Endothelial cell of umbilical vein (primary cell): ENCODE data around the gene PTPRD. TPM values are rescaled to one million over a fixed set of nuclear protein-coding genes. Genes with fewer than 3 reads are reported as not detected.

ENCODE experiments used
- BruUV-seq: library from RNA; stranded (reverse); fragments of 400-500 nt; replicated peaks from 2 replicates; lab custom pipeline; 2021; lab: Mats Ljungman, UMichigan
- CTCF ChIA-PET: fragments of 300-600, 350-600 bp; sonication (Branson Sonifier 250); formaldehyde crosslinking; loops from one replicate; lab custom pipeline; 2021; ENCODE audit warnings: antibody characterized with exemption, inconsistent platforms; lab: Charles Lee
- POLR2A ChIA-PET: fragments of 300-600, 350-600 bp; sonication (Branson Sonifier 250); formaldehyde crosslinking; loops from one replicate; lab custom pipeline; 2021; ENCODE audit warnings: antibody characterized with exemption, inconsistent platforms; lab: Charles Lee
- DNase-seq: peaks from one replicate; pipeline ENCODE4 v3.0.0-alpha.2; 2011; ENCODE audit warnings: low read depth, low spot score
- FAIRE-seq: peaks from 2 replicates; lab custom pipeline; 2011; peaks lifted over from hg19 to GRCh38; lab: Jason Lieb, UNC
- H2AFZ ChIP-seq: 2 replicates; pipeline ENCODE4 v1.6.0; 2012; ENCODE audit warnings: low read depth, low read length, control low read depth, inconsistent platforms
- H3K27ac ChIP-seq: 2 replicates; pipeline ENCODE4 v1.5.1; 2011; ENCODE audit warnings: low read depth, mild to moderate bottlenecking, control low read depth, low read length, moderate library complexity; ENCODE audit not compliant: insufficient read depth
- H3K27me3 ChIP-seq, 2 experiments: 2 replicates each; pipeline versions ENCODE4 v1.6.0 to v1.6.1; 2011; ENCODE audit warnings: low read length in 2 of 2, mixed read lengths in 1 of 2; ENCODE audit not compliant: control insufficient read depth in 2 of 2, insufficient read depth in 2 of 2
- H3K36me3 ChIP-seq, 2 experiments: 2 replicates in 1 of 2; 3 replicates in 1 of 2; pipeline ENCODE4 v1.5.1; 2011; ENCODE audit warnings: low read length in 2 of 2, mild to moderate bottlenecking in 1 of 2, moderate library complexity in 1 of 2; ENCODE audit not compliant: control insufficient read depth in 2 of 2, insufficient read depth in 2 of 2; ENCODE audit errors: extremely low read depth in 1 of 2
- H3K4me1 ChIP-seq: 3 replicates; pipeline ENCODE4 v1.5.1; 2011; ENCODE audit warnings: mild to moderate bottlenecking, low read length; ENCODE audit not compliant: control insufficient read depth, insufficient read depth; ENCODE audit errors: extremely low read depth
- H3K4me2 ChIP-seq: 2 replicates; pipeline ENCODE4 v1.6.1; 2011; ENCODE audit warnings: low read length, control low read depth, mixed read lengths; ENCODE audit not compliant: insufficient read depth
- H3K4me3 ChIP-seq, 3 experiments: fragments of 200-600 bp in 1 of 3; sonication (generic), shearing (Covaris generic) in 1 of 3; replicated peaks in 1 of 3; 2 replicates each; pipeline ENCODE4 v1.5.1; 2011 to 2016; ENCODE audit warnings: control low read depth in 3 of 3, low read length in 3 of 3, mild to moderate bottlenecking in 2 of 3, inconsistent platforms in 1 of 3, low read depth in 1 of 3, moderate library complexity in 1 of 3; ENCODE audit not compliant: insufficient read depth in 1 of 3
- H3K79me2 ChIP-seq: 2 replicates; pipeline ENCODE4 v1.6.0; 2012; ENCODE audit warnings: low read length, inconsistent platforms; ENCODE audit not compliant: control insufficient read depth, insufficient read depth
- H3K9ac ChIP-seq: replicated peaks from 2 replicates; pipeline ENCODE3; 2011; ENCODE audit warnings: low read length, control low read depth; ENCODE audit not compliant: insufficient read depth; ENCODE audit errors: extremely low read depth
- H3K9me1 ChIP-seq: replicated peaks from 3 replicates; pipeline ENCODE4 v1.6.0; 2011; ENCODE audit warnings: mild to moderate bottlenecking, low read length; ENCODE audit not compliant: control insufficient read depth, insufficient read depth; ENCODE audit errors: extremely low read depth
- H3K9me3 ChIP-seq: replicated peaks from 2 replicates; pipeline ENCODE4 v1.5.1; 2012; ENCODE audit warnings: low read length, inconsistent platforms; ENCODE audit not compliant: control insufficient read depth, insufficient read depth
- H4K20me1 ChIP-seq: replicated peaks from 2 replicates; pipeline ENCODE3; 2011; ENCODE audit warnings: mild to moderate bottlenecking, low read length; ENCODE audit not compliant: control insufficient read depth, insufficient read depth; ENCODE audit errors: extremely low read depth
- CTCF ChIP-seq, 2 donors: IDR thresholded peaks; 1 replicate in 1 of 2; 2 replicates in 1 of 2; pipeline ENCODE4 v1.5.1; 2011; ENCODE audit warnings: low read length in 2 of 2, mild to moderate bottlenecking in 2 of 2, moderate library complexity in 2 of 2, control low read depth in 1 of 2, inconsistent platforms in 1 of 2, low read depth in 1 of 2; ENCODE audit not compliant: insufficient read depth in 1 of 2; ENCODE audit errors: extremely low read depth in 1 of 2
- EZH2 ChIP-seq: IDR thresholded peaks from 2 replicates; pipeline ENCODE4 v1.6.1; 2012; ENCODE audit warnings: borderline replicate concordance, low read depth, mild to moderate bottlenecking, moderate library complexity, low read length, inconsistent platforms; ENCODE audit not compliant: severe bottlenecking
- FOS ChIP-seq: IDR thresholded peaks from 2 replicates; pipeline ENCODE4 v1.6.1; 2011; ENCODE audit warnings: mild to moderate bottlenecking, low read length, moderate library complexity, borderline replicate concordance; ENCODE audit not compliant: insufficient read depth
- GATA2 ChIP-seq: IDR thresholded peaks from 2 replicates; pipeline ENCODE4 v1.7.0; 2011; ENCODE audit warnings: low read depth, mild to moderate bottlenecking, moderate library complexity, mixed read lengths, low read length; ENCODE audit not compliant: insufficient read length, insufficient read depth
- JUN ChIP-seq: IDR thresholded peaks from 2 replicates; pipeline ENCODE4 v1.6.1; 2011; ENCODE audit warnings: borderline replicate concordance, low read depth; ENCODE audit not compliant: insufficient read length, insufficient read depth
- MAX ChIP-seq: IDR thresholded peaks from 2 replicates; pipeline ENCODE4 v1.6.1; 2011; ENCODE audit not compliant: insufficient read depth, insufficient read length
- MYC ChIP-seq: IDR thresholded peaks from one replicate; pipeline ENCODE4 v1.6.1; 2011; ENCODE audit warnings: mild to moderate bottlenecking, low read depth, low read length
- POLR2A ChIP-seq: IDR thresholded peaks from 2 replicates; pipeline ENCODE4 v1.6.1; 2012; ENCODE audit warnings: low read depth, mild to moderate bottlenecking, control low read depth, low read length
- POLR2AphosphoS5 ChIP-seq: IDR thresholded peaks from 2 replicates; pipeline ENCODE4 v1.6.1; 2012; ENCODE audit warnings: low read depth, mild to moderate bottlenecking, control low read depth, low read length, moderate library complexity; ENCODE audit not compliant: insufficient read depth
- dilution Hi-C: fragments of 300-500 bp; cut with MboI; formaldehyde crosslinking; loops from one replicate; pipeline ENCODE4 v1.15.0; 2019; ENCODE audit warnings: low sequenced_read_pairs; ENCODE audit not compliant: extremely low pct_ligation_motif_present
- intact Hi-C: fragments of 100-400 bp; cut with micrococcal nuclease; formaldehyde crosslinking; loops from one replicate; pipeline ENCODE4 v1.10.0; 2022
- polyA plus RNA-seq, 4 experiments: library from polyadenylated mRNA; depleted of rRNA in 3 of 4; stranded (reverse) in 3 of 4; unstranded in 1 of 4; fragments of >200 nt; gene quantifications; 2 replicates each; pipeline versions ENCODE4 v1.2.1 to v1.2.3, GENCODE V29; 2011 to 2012; ENCODE audit warnings: missing spikeins in 1 of 4
- total RNA-seq: library from RNA; stranded (reverse); gene quantifications from 2 replicates; pipeline ENCODE4 v1.2.3, GENCODE V29; 2021

PTPRD gene
- total and polyA plus RNA-seq, 2 donors (not counting 3 experiments of a cell fraction or from before 2014, with no cell fraction given), result 5.5 to 5.7 TPM

GRCh38 chr9:8823131-8823895 lies 1789.5 kb downstream of the PTPRD start:
- no TSS peak for BruUV-seq
- intact Hi-C loops (no loop called here), dilution Hi-C loops (no loop called here)
- Histone ChIP-seq H3K9ac (no peak overlapping the region), H3K9me1 (no peaks in the 10 kb centered on the region), H3K9me3 (no peaks in the 10 kb centered on the region), H3K27me3 (no peaks in the 10 kb centered on the region), H3K79me2 (no peaks in the 10 kb centered on the region), H3K36me3 (no peaks in the 10 kb centered on the region), H3K27ac (no peak overlapping the region), H3K4me3 (no peak overlapping the region), H2AFZ (no peak overlapping the region), H3K4me2 (no peak overlapping the region), H4K20me1 (no peaks in the 10 kb centered on the region), H3K4me1 (no peaks in the 10 kb centered on the region)
- ChIA-PET POLR2A (no interaction called here), CTCF (no interaction called here)
- DNase-seq, result no peak
- TF ChIP-seq JUN (no peak), POLR2A (no peak), FOS (no peak), EZH2 (no peak), MYC (no peak), POLR2AphosphoS5 (no peak), CTCF (IDR thresholded peaks at IDR 0.05; ENCODE audit: extremely low read depth in 1 of 2, insufficient read depth in 1 of 2, low read depth in 1 of 2, low read length in 2 of 2) (no peak), GATA2 (no peak), MAX (no peak)
- FAIRE-seq, result no peak
